AG10803 (cell line): ENCODE data around the gene MTAP.
A peak's percentile ranks its signal among the peaks of the same experiment; 100 is the strongest.

Source experiments
- DNase-seq: peaks from one replicate; pipeline ENCODE4 v3.0.0; 2010; ENCODE audit warnings: low read depth
- H3K4me3 ChIP-seq: 2 replicates; pipeline ENCODE4 v1.5.1; 2011; ENCODE audit warnings: mild to moderate bottlenecking, low read length, control low read depth
- CTCF ChIP-seq: conservative IDR thresholded peaks from 2 replicates; pipeline ENCODE4 v1.5.1; 2011; ENCODE audit warnings: mild to moderate bottlenecking, low read length, control low read depth, inconsistent platforms

MTAP gene

GRCh38 chr9:21927752-21928151, 125.3 kb downstream of the MTAP start:
- no peak overlapping the region for H3K4me3 ChIP-seq
- DNase-seq = no peak
- no peak for TF ChIP-seq CTCF

GRCh38 chr9:21931428-21931827, 129.0 kb downstream of the MTAP start:
- no peak for TF ChIP-seq CTCF
- H3K4me3 ChIP-seq = no peak overlapping the region
- peak; percentile 1 for DNase-seq

- TF ChIP-seq CTCF = no peak
- no peak for DNase-seq
- H3K4me3 ChIP-seq = no peak overlapping the region
Measured at GRCh38 chr9:21933281-21933680, 130.8 kb downstream of the MTAP start.

GRCh38 chr9:21933865-21934264, 131.4 kb downstream of the MTAP start:
- peak; percentile 11 for DNase-seq
- no peak for TF ChIP-seq CTCF
- H3K4me3 ChIP-seq = no peak overlapping the region

- H3K4me3 ChIP-seq = no peak overlapping the region
- no peak for TF ChIP-seq CTCF
- no peak for DNase-seq
Measured at GRCh38 chr9:21935631-21936030, 133.2 kb downstream of the MTAP start.

- H3K4me3 ChIP-seq = no peak overlapping the region
- DNase-seq = peak; percentile 28
- TF ChIP-seq CTCF = no peak
Measured at GRCh38 chr9:21936161-21936560, 133.7 kb downstream of the MTAP start.

- no peak for TF ChIP-seq CTCF
- no peak overlapping the region for H3K4me3 ChIP-seq
- DNase-seq = no peak
Measured at GRCh38 chr9:21941337-21941995, 139.0 kb downstream of the MTAP start.
